Tibial nerve (tissue), 4 donors: Measurements from ENCODE around the gene NCAM1.

Source experiments
- EP300 ChIP-seq, 2 donors: sonication (generic); formaldehyde crosslinking; IDR thresholded peaks; one replicate each; pipeline ENCODE4 v1.6.1; 2017; ENCODE audit warnings: antibody characterized with exemption in 2 of 2, mild to moderate bottlenecking in 1 of 2
- POLR2A ChIP-seq, 2 donors: fragments of 450-650 bp; IDR thresholded peaks; one replicate each; pipeline ENCODE4 v1.6.1; 2017; ENCODE audit warnings: antibody characterized with exemption in 2 of 2, mild to moderate bottlenecking in 2 of 2, moderate library complexity in 2 of 2
- TF ChIP-seq, protein P1 (sequence below), 5 experiments: fragments of 200-600 bp in 3 of 5; fragments of 450-650 bp in 2 of 5; sonication (generic) in 3 of 5; IDR thresholded peaks; one replicate each; pipeline ENCODE4 v1.5.1; 2016 to 2019; ENCODE audit warnings: antibody characterized with exemption in 5 of 5, mild to moderate bottlenecking in 3 of 5, moderate library complexity in 2 of 5

DNA sequence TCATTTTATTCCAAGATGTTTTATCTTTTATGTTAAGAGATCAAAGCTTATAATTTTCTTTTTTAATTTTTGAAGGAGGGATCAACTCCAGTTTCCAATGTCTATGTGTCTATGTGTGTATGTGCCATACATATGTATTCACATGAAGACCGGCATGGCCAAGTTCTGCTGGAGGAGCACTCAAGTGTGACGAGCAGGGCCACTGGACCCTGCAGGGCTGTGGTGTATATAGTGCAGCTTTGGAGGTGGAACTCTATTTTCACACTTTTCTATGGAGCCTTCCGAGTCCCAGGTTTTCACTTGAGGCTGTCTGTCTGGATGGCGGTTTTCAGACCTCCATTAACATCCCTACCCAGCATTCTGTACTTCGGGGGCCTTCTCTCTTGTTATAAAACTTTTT lies 316.7 kb downstream of the NCAM1 start:
- TF ChIP-seq, protein P1, sequence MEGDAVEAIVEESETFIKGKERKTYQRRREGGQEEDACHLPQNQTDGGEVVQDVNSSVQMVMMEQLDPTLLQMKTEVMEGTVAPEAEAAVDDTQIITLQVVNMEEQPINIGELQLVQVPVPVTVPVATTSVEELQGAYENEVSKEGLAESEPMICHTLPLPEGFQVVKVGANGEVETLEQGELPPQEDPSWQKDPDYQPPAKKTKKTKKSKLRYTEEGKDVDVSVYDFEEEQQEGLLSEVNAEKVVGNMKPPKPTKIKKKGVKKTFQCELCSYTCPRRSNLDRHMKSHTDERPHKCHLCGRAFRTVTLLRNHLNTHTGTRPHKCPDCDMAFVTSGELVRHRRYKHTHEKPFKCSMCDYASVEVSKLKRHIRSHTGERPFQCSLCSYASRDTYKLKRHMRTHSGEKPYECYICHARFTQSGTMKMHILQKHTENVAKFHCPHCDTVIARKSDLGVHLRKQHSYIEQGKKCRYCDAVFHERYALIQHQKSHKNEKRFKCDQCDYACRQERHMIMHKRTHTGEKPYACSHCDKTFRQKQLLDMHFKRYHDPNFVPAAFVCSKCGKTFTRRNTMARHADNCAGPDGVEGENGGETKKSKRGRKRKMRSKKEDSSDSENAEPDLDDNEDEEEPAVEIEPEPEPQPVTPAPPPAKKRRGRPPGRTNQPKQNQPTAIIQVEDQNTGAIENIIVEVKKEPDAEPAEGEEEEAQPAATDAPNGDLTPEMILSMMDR (IDR thresholded peaks at IDR 0.05) = no peak
- no peak for TF ChIP-seq POLR2A (IDR thresholded peaks at IDR 0.05)
- TF ChIP-seq EP300 (IDR thresholded peaks at IDR 0.05) = no peak
